NCI-H748 (cell line): ENCODE measurements around the gene MRC2.
"Not testable (repeated sequence)": the region's sequence is repeated elsewhere in the genome, so short reads cannot be mapped to it uniquely, and the experiment has no call there.

ENCODE experiments used
- DNase-seq: peaks from one replicate; lab custom pipeline; 2025; ENCODE audit not compliant: unreplicated experiment; lab: John Stamatoyannopoulos, UW

Gene MRC2

GRCh38 chr17:62678214-62678919 lies 50.9 kb downstream of the MRC2 start:
- no peak for DNase-seq

GRCh38 chr17:62679866-62680377 lies 52.5 kb downstream of the MRC2 start:
- DNase-seq: no peak

- DNase-seq: no peak
Observed at GRCh38 chr17:62680541-62681052, 53.1 kb downstream of the MRC2 start.

GRCh38 chr17:62681061-62681938 lies 53.8 kb downstream of the MRC2 start:
- DNase-seq: no peak

- no peak for DNase-seq
Observed at GRCh38 chr17:62681939-62682381, 54.5 kb downstream of the MRC2 start.

- no peak for DNase-seq
Observed at GRCh38 chr17:62684179-62684578, 56.7 kb downstream of the MRC2 start.

- no peak for DNase-seq
Observed at GRCh38 chr17:62687997-62688396, 60.5 kb downstream of the MRC2 start.

GRCh38 chr17:62688398-62689160 lies 61.1 kb downstream of the MRC2 start:
- no peak for DNase-seq

- no peak for DNase-seq
Observed at GRCh38 chr17:62689441-62690167, 62.1 kb downstream of the MRC2 start.

GRCh38 chr17:62690168-62690897 lies 62.9 kb downstream of the MRC2 start:
- DNase-seq: no peak

- DNase-seq: not testable (repeated sequence)
Observed at GRCh38 chr17:62691589-62691915, 64.1 kb downstream of the MRC2 start.

- DNase-seq: no peak
Observed at GRCh38 chr17:62692159-62692651, 64.7 kb downstream of the MRC2 start.

- DNase-seq: no peak
Observed at GRCh38 chr17:62692721-62693431, 65.4 kb downstream of the MRC2 start.

- no peak for DNase-seq
Observed at GRCh38 chr17:62693616-62694409, 66.3 kb downstream of the MRC2 start.

- not testable (repeated sequence) for DNase-seq
Observed at GRCh38 chr17:62695093-62695738, 67.7 kb downstream of the MRC2 start.

- no peak for DNase-seq
Observed at GRCh38 chr17:62696256-62696655, 68.8 kb downstream of the MRC2 start.

GRCh38 chr17:62696726-62697490 lies 69.4 kb downstream of the MRC2 start:
- DNase-seq: no peak
